HTR-8/SVneo (cell line): Measurements from ENCODE around the gene LGR6.
"Not testable (repeated sequence)": the region's sequence is repeated elsewhere in the genome, so short reads cannot be mapped to it uniquely, and the experiment has no call there.

Experiments used
- DNase-seq: peaks from one replicate; pipeline ENCODE4 v3.0.0; 2011; ENCODE audit warnings: low spot score, mixed read lengths; ENCODE audit not compliant: insufficient read length
- FAIRE-seq: peaks from 2 replicates; lab custom pipeline; 2011; peaks lifted over from hg19 to GRCh38; lab: Jason Lieb, UNC

The LGR6 gene

GRCh38 chr1:202159534-202160371 is 33.8 kb upstream of the LGR6 start:
- DNase-seq = no peak
- no peak for FAIRE-seq

- FAIRE-seq = no peak
- no peak for DNase-seq
Measured at GRCh38 chr1:202160377-202160940, 33.1 kb upstream of the LGR6 start, which contains the start of gene PTPN7. TSS of gene PTPN7 (minus strand) at chr1:202160602. CDS start at chr1:202159402, 1,200 bp downstream.

- FAIRE-seq (no peak), DNase-seq (no peak)
Measured at GRCh38 chr1:202161151-202162046, 32.2 kb upstream of the LGR6 start.

DNA sequence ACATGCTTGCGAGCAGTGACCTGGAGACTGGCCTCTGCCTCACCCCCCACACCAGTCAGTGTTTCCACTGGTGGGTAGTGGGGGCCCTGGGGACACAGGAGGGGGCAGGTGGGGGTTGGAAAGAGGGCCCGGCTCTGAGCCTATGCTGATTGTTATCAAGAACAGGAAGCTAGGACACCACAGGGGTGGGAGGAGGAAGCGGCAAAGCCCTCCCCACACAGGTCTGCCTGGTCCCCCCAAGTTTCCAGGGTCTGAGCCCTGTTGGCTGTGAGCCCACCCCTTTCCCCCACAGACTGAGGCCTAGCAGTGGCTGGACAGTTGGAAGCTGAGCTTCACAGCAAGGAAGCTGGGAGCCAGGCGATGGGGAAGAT is 31.6 kb upstream of the LGR6 start:
- FAIRE-seq = no peak
- DNase-seq = no peak

- DNase-seq (no peak), FAIRE-seq (no peak)
Measured at GRCh38 chr1:202162418-202163280, 30.9 kb upstream of the LGR6 start.

DNA sequence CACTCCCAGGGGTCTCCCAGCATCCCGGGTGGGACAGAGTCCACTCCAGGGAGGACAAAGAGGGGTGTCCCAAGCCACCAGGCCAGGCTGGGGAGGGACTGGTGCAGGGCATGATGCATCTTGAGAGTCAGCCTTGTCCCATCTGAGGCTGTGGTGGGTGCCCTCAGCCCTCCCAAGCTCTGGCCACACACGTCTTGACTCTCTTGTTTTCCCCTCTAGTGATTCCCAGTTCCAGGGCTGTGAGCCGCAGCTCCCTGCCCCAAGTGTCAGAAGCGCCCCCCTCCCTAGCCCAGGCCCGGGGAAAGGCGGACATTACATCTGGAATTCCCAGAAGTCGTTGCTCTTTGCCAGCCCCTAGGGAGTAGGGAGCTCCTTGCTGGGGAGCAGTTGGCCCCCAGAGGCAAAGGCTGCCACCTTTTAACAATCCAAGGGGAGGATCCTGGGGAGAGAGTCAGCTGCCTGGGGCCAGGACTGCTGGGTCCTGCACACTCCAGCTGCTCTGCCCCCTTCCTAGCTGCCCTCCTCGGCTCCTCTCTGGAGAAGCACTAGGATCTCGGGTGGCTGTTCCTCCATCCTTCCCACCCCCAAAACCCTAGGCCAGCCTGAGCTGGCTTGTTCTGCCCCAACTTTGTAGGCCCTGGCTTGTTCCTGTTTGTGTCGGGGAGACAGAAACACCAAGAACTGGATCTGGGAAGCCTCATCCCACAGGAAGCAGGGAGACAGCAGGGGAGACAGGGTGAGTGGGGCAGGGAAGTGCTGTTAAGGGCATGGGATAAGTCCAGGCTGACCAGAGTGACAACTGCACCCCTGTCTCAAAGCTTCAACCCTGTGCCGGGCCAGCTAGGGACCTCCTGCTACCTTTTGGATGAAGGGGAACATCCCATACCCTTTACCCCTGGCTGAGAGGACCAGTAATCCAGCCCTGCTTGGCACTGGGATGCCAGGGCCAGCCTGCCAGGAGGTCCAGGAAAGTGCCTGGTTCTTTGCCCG is 30.0 kb upstream of the LGR6 start:
- FAIRE-seq = no peak
- no peak for DNase-seq

DNA sequence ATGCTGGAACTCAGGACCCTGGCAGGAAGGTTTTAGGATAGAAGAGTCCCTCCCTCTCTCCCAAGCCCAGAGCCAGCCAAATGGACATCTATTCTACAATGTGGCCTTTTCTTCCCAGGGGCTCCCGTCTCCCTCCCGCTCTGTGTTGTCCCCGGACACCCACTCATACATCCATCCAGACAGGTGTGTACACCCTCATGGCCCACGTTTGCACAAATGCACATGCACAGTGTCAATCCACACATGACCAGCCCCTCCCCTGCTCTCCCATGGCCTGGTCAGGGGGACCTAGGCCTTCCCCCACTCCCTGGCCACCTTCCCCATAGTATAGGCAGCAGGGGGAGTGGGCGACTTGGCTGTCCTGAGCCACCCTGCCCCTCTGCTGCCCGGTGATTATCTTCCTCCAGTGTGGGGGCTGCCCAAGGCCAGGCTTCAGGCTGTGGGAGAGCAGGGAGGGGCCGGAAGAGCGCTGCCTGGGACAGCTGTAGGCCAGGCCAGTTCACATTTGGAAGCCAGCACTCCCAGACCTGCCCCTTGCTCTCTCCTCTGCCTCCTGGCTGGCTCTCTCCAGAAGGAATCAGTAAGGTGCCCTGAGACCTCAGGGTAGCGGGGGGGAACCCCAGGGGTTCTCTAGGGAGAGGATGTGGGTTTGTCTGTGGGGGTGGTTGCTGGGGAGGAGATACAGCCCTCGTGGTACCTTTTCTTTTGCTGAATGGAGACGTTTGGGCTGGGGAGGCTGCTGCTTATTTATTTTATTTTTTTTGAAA is 29.1 kb upstream of the LGR6 start:
- DNase-seq (no peak), FAIRE-seq (no peak)

GRCh38 chr1:202165267-202165941 is 28.2 kb upstream of the LGR6 start:
- FAIRE-seq (no peak), DNase-seq (no peak)

GRCh38 chr1:202165942-202166843 is 27.4 kb upstream of the LGR6 start:
- DNase-seq (no peak), FAIRE-seq (no peak)

DNA sequence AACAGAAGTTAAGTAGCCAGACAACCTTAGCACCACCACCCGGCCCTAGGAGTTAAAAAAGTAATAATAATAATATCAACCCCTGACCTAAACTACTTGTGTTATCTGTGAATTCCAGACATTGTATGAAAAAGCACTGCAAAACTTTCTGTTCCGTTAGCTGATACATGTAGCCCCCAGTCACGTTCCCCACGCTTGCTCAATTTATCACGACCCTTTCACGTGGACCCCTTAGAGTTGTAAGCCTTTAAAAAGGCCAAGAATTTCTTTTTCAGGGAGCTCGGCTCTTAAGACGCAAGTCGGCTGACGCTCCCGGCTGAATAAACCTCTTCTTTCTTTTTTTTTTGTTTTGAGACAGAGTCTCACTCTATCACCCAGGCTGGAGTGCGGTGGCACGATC is 26.5 kb upstream of the LGR6 start:
- FAIRE-seq, DNase-seq: not testable (repeated sequence)

GRCh38 chr1:202167708-202168415 is 25.7 kb upstream of the LGR6 start:
- DNase-seq (no peak), FAIRE-seq (no peak)

GRCh38 chr1:202168861-202169260 is 24.7 kb upstream of the LGR6 start:
- no peak for DNase-seq
- FAIRE-seq = no peak

GRCh38 chr1:202170726-202171125 is 22.9 kb upstream of the LGR6 start:
- DNase-seq (no peak), FAIRE-seq (no peak)

DNA sequence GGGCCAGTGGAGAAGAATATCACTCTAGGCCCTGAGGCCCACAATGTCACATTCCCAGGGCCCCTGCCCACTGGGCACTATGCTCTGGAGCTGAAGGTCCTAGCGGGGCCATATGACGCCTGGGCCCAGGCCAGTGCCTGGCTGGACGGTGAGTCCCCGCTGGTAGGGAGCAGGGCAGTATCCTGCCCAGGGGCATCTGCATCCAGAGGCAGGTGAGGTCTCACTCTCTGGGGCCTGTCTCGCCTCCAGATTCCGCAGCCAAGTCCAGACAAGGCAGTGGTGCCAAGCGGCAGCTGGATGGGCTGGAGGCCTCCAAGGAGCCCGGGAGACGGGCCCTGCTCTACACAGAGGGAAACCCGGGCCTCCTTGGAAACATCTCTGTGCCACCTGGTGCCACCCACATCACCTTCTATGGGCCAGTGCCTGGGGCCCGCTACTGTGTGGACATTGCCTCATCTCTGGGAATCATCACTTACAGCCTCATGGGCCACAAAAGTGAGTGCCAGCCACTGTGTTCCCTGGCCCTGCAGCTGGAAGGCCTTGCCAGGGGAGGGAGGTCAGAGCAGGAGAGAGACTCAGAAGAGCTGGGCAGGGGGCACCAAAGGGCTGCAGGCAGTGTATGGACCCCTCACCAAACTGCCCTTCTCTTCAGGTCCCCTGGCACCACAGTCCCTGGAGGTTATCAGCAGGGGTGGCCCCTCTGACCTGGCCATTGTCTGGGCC is 22.1 kb upstream of the LGR6 start:
- FAIRE-seq = no peak
- no peak for DNase-seq

DNA sequence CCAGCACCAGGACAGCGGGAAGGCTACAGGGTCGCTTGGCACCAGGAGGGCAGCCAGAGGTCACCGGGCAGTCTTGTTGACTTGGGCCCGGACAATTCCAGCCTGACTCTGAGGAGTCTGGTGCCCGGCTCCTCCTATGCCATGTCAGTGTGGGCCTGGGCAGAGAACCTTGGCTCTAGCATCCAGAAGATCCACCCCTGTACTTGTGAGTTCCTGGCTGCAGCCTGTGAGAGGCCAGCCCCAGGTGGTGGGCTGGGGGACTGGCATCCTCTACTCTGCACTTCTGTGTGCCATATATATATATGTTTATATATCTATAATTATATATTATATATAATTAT is 21.6 kb upstream of the LGR6 start:
- DNase-seq = no peak
- no peak for FAIRE-seq
